GM21360 (cell line): ENCODE data around the gene MAP9.
"Not testable (repeated sequence)": the region's sequence is repeated elsewhere in the genome, so short reads cannot be mapped to it uniquely, and the experiment has no call there.

Source experiments
- ATAC-seq: cut with Tn5 transposase; IDR thresholded peaks from one replicate; pipeline ENCODE4 v1.9.1; 2021; ENCODE audit warnings: mild to moderate bottlenecking, moderate library complexity; ENCODE audit not compliant: unreplicated experiment

MAP9 gene

GRCh38 chr4:155376387-155377268 lies at the start of gene MAP9:
Gene MAP9, minus strand, starts transcription at chr4:155376965. Its CDS starts 1,115 bp downstream, at chr4:155375850.
- peak; percentile 99 for ATAC-seq

- not testable (repeated sequence) for ATAC-seq
These were observed 48.0 kb upstream of the MAP9 start for GRCh38 chr4:155424778-155425177.

GRCh38 chr4:155423671-155424070 lies 46.9 kb upstream of the MAP9 start:
- no peak for ATAC-seq

GRCh38 chr4:155419266-155419665 lies 42.5 kb upstream of the MAP9 start:
- no peak for ATAC-seq

- ATAC-seq: no peak
These were observed 38.9 kb upstream of the MAP9 start for GRCh38 chr4:155415662-155416061.

- no peak for ATAC-seq
These were observed 36.7 kb upstream of the MAP9 start for GRCh38 chr4:155413451-155413850.

- ATAC-seq: no peak
These were observed 34.8 kb upstream of the MAP9 start for GRCh38 chr4:155411546-155411945.

- no peak for ATAC-seq
These were observed 32.0 kb upstream of the MAP9 start for GRCh38 chr4:155408796-155409195.

GRCh38 chr4:155407480-155407879 lies 30.7 kb upstream of the MAP9 start:
- no peak for ATAC-seq

- no peak for ATAC-seq
These were observed 28.3 kb upstream of the MAP9 start for GRCh38 chr4:155405059-155405458.

GRCh38 chr4:155403886-155404285 lies 27.1 kb upstream of the MAP9 start:
- ATAC-seq: no peak

GRCh38 chr4:155402941-155403340 lies 26.2 kb upstream of the MAP9 start:
- ATAC-seq: no peak

- ATAC-seq: no peak
These were observed 24.1 kb upstream of the MAP9 start for GRCh38 chr4:155400893-155401292.

GRCh38 chr4:155399974-155400697 lies 23.4 kb upstream of the MAP9 start:
- ATAC-seq: no peak

- no peak for ATAC-seq
These were observed 15.9 kb upstream of the MAP9 start for GRCh38 chr4:155392481-155393184.

- no peak for ATAC-seq
These were observed 15.2 kb upstream of the MAP9 start for GRCh38 chr4:155391932-155392331.

- no peak for ATAC-seq
These were observed 11.4 kb upstream of the MAP9 start for GRCh38 chr4:155388162-155388561.

GRCh38 chr4:155383541-155383940 lies 6.8 kb upstream of the MAP9 start:
- no peak for ATAC-seq

GRCh38 chr4:155377276-155377675 lies 511 bp upstream of the MAP9 start:
- no peak for ATAC-seq

GRCh38 chr4:155371432-155372043 lies 5.2 kb downstream of the MAP9 start:
- ATAC-seq: no peak

- ATAC-seq: peak; percentile 56
These were observed 9.2 kb downstream of the MAP9 start for GRCh38 chr4:155367608-155368007.
